Activated gamma-delta T cell treated with anti-CD3 and anti-CD28 coated beads, Interleukin-2, amount 50 U/mL, for 16 hours (primary cell): ENCODE results near the gene CGGBP1.
"Not testable (repeated sequence)": the region's sequence is repeated elsewhere in the genome, so short reads cannot be mapped to it uniquely, and the experiment has no call there.

Experiments used
- DNase-seq: peaks from one replicate; pipeline ENCODE4 v3.0.0-alpha.2; 2020; ENCODE audit warnings: low read depth

Gene CGGBP1

GRCh38 chr3:88034491-88035275 is 24.1 kb downstream of the CGGBP1 start:
- no peak for DNase-seq

DNA sequence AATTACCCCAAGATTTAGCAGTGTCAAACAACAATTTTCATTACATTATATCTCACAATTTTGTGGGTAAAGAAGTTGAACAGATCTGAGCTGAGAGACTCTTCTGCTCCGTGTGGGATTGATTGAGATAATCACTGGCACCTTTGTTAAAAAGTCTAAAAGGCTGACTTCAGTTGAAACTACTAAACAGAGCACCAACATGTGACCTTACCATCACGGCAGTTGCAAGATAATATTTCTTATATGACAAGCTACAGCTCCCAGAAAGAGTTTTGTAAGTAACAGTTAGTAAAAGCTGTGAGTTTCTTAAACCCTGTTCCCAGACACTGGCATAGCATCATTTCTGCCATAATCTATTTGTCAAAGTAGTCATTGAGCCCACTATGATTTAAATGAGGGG is 25.0 kb downstream of the CGGBP1 start:
- DNase-seq, result no peak

DNA sequence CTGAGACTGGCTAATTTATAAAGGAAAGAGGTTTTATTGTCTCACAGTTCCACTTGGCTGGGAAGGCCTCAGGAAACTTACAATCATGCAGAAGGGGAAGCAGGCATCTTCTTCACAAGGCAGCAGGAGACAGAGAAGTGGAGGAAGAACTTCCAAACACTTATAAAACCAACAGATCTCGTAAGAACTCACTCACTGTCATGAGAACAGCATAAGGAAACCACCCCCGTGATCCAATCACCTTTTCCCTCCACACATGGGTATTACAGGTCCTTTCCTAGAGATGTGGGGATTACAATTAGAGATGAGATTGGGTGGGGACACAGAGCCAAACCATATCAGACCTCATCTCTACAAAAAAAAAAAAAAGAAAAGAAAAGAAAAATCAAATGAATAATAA is 25.7 kb downstream of the CGGBP1 start:
- no peak for DNase-seq

GRCh38 chr3:88032245-88032644 is 26.6 kb downstream of the CGGBP1 start:
- DNase-seq, result no peak

GRCh38 chr3:88031642-88032077 is 27.1 kb downstream of the CGGBP1 start:
- DNase-seq, result no peak

GRCh38 chr3:88030210-88030609 is 28.6 kb downstream of the CGGBP1 start:
- DNase-seq, result no peak

- no peak for DNase-seq
Observed at GRCh38 chr3:88028876-88029275, 29.9 kb downstream of the CGGBP1 start.

- DNase-seq, result no peak
Observed at GRCh38 chr3:88025001-88025552, 33.7 kb downstream of the CGGBP1 start.

DNA sequence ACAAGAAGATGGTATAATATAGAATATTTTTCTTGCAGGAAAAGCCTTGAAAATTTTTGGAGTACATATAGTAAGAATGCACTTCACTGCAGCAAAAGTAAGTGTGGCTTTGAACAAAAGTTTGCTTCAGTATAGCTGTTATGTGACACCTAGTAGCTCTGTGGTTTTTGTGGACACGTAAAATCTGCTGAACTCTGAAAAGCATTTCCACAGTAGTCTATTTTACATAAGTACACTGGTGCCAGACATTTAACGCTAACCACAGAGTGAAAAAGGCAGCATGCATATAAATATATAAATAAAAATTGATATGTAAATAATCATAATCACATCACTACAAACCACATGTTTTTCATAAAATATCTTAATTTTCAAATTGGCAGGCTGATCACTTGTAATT is 39.8 kb downstream of the CGGBP1 start:
- DNase-seq, result no peak

DNA sequence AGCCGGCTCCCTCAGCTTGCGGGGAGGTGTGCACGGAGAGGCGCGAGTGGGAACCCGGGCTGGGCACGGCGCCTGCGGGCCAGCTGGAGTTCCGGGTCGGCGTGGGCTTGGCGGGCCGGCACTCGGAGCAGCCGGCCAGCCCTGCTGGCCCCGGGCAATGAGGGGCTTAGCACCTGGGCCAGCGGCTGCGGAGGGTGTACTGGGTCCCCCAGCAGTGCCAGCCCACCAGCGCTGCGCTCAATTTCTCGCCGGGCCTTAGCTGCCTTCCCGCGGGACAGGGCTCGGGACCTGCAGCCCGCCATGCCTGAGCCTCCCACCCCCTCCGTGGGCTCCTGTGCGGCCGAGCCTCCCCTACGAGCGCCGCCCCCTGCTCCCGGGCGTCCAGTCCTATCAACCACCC is 43.1 kb downstream of the CGGBP1 start:
- not testable (repeated sequence) for DNase-seq

- no peak for DNase-seq
Observed at GRCh38 chr3:88013592-88013991, 45.2 kb downstream of the CGGBP1 start.

DNA sequence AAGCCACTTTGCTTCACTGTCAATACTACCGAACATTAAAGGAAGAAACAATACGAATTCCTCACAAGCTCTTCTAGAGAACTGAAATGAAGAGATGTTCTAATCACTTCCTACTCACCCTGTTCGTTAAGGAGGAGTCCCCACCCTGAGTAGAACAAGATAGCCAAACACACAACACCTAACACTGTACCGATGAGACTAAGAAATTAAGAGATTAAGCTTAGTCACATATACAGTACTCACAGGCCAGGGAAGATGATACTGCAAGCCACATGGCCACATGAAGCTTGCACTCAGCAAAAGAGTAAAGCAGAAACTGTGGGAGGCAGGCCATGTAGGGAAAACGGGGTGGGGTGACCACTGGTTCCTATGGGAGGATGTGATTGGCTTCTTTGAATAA is 48.0 kb downstream of the CGGBP1 start:
- DNase-seq, result no peak

- DNase-seq, result no peak
Observed at GRCh38 chr3:88009066-88009465, 49.7 kb downstream of the CGGBP1 start.

DNA sequence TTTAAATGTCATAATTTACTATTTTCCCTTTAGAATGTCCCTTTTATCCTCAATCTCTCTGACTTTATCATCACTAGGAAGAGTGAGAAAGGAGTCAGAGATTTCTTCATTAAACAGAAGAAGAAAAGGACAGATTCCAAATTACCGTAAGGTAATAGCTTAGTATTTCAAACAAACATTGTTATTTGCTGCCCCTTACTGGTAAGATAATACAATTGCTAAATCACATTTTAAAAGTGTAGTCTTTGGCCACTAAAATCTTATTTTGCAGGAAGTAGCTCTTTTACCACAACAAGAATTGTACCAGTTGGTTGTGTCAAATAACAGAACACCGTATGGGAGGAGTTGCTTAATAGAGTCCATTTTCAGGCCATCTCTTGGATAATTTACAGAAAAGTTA is 53.7 kb downstream of the CGGBP1 start:
- DNase-seq, result no peak

- no peak for DNase-seq
Observed at GRCh38 chr3:88003115-88003755, 55.6 kb downstream of the CGGBP1 start.

- no peak for DNase-seq
Observed at GRCh38 chr3:88002448-88002847, 56.4 kb downstream of the CGGBP1 start.
